GM21723 (cell line): ENCODE results near the gene ATAD5.
"Not testable (repeated sequence)": the region's sequence is repeated elsewhere in the genome, so short reads cannot be mapped to it uniquely, and the experiment has no call there.

ENCODE experiments used
- ATAC-seq: cut with Tn5 transposase; IDR thresholded peaks from one replicate; pipeline ENCODE4 v1.9.1; 2021; ENCODE audit warnings: mild to moderate bottlenecking, moderate library complexity; ENCODE audit not compliant: unreplicated experiment

Gene ATAD5

DNA sequence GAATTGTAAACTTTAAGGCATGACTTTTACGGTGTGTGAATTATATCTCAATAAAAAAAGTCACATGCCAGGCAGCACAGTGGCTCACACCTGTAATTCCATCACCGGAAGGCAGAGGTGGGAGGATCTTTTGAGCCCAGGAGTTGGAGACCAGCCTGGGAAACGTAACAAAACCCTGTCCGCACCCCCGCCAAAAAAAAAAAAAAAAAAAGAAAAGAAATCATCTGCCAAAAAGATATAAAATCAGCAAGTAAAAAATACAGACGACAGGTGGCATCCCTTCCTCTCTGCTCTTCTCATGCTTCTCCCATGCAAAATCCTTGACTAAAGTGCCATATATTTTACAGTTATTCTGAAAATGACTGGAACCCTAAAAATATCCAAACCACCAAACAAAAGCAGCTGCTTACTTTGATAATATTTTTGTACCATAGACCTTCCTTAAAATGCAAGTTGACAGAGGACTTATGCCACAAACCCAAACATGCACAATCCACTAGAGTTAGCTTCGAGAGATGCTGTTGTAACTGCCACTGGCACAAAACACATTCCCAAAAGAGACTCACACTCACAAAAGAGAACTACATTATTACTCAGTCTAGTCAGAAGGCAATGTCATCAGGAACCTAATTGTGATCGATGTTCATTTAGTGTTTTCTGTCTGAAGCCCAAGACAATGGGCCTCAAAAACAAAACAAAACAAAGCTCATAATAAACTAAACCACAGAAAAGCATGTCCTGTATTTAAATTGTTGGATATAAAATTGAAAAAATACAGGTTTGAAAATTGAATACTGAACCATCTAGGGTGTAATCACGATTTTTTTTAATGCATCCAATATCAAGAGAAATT, 9.7 kb upstream of the ATAD5 start:
- no peak for ATAC-seq

DNA sequence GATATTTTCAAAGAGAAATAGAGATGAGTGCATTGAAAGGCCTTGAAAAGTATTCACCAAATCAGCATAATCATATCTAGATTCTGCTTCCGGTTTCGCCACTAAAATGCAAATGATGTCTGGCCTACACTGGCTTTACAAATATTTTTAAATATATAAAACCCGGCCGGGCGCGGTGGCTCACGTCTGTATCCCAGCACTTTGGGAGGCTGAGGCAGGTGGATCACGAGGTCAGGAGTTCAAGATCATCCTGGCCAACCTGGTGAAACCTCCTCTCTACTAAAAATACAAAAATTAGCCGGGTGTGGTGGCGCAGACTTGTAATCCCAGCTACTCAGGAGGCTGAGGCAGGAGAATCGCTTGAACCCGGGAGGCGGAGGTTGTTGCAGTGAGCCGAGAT, 8.8 kb upstream of the ATAD5 start:
- not testable (repeated sequence) for ATAC-seq

DNA sequence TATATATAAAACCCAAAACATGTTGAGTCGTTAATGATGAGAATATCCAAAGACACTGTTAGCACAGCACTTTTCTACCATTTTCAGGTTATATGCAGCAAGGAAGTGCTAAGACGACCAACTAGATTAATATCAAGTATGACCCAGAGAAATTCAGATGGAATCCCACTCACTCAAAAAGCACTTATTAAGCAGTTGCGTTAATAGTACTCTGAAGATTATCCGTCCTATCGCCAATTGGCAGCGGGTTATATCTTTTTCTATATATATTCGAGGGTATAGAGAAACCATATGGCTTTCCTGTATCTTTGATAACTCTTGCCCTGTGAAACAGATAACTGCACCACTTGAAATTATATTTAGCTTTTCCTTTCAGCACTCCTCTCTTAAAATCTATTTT, 8.3 kb upstream of the ATAD5 start:
- no peak for ATAC-seq

DNA sequence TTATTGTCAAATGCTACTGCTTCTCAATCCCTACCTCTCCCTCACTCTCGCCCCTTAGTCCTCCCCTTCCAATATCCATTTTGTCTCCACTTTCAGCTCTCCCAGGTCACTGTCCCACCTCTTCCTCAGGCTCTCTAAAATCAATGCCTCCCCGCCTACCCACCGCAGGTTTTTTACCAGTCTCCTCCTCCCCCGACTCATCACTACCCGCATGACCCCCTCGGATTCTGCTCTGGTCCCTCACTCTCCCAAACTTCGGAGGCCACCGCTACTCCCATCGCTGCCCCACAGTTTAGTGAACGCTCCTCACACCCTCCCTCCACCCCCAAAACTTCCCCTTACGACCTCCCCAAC, 7.8 kb upstream of the ATAD5 start:
- no peak for ATAC-seq

DNA sequence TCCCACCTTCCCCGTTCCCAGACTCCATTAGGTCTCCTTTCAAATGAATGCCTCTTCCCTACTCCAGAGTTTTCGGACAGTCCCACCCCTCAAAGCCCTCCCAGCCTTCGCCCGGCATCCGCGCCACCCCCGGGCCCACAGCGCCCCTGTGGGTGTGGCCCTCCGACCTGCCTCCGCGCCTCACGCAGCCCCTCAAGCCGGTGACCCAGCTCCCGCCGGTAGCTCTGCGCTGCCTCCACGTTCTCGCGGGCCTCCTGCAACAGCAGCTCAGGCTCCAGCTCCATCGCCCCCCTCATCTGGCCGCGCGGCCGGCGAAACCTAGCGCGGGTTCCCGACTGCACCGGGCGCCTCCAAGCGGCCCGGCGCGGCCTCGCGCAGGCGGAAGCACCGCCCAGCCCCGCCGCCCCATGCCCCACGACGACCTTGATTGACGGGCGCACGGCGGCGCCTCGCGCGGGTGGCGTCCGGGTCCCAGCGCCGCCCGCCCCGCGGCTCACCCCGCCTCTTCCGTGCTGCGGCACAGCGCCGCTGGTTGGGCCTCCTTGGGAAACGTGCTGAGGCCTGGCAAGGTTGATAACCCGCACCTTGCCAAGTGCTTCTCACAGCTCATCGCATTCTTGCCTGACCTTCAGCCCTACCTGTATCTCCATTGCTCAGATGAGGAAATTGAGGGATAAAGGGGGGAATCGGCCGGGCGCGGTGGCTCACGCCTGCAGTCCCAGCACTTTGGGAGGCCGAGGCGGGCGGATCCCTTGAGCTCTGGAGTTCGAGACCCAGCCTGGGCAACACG, 7.2 kb upstream of the ATAD5 start, which contains the start of gene CRLF3:
Gene CRLF3 (minus strand): TSS at position 337 of the 790 bp plus-strand sequence. CDS start 41 bp downstream, at position 296.
- peak; percentile 80 for ATAC-seq

DNA sequence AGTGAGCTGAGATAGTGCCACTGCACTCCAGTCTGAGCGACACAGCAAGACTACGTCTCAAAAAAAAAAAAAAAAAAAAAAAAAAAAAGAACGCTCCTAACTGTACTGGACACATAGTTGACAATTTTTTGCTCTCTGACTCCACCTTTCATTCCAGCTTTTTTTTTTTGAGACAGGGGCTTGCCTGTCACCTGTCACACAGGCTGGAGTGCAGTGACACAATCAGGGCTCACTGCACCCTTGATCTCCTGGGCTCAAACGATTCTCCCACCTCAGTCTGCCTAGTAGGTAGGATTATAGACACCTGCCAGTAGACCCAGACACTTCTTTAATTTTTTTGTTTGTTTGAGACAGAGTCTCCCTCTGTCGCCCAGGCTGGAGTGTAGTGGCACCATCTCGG, 4.7 kb upstream of the ATAD5 start:
- ATAC-seq = no peak

DNA sequence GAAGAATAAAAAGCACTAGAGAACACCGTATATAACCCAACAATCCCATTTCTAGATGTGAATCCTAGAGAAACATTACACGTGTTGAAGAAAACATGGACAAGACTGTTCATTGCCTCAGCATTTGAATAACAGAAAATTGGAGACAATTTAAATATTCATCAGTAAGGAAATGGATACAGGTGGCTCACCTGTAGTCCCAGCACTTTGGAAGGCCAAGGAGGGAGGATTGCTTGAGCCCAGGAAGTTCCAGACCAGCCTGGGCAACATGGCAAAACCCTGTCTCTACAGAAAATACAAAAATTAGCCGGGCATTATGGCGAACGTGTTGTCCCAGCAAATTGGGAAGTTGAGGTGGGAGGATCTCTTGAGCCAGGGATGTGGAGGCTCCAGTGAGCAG, 2.7 kb upstream of the ATAD5 start:
- ATAC-seq = no peak

DNA sequence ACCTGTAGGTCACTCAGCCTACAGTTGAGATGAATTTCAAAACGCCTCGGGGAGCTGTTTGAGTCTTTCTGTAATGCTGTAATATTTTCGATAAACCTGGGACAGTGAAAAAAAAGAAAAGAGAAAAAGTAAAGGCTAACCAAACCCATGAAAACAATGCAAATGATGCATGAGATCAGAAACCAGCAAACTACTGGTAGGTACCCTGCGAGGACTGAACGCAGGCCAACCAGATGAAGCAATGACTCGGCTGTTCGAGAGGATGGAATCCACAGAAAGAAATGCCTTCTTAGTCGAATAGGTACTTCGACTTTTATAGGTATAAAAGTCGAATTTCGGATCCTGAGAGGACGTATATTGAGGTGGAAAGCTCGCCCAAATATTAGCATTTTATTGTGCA, 509 bp upstream of the ATAD5 start:
- ATAC-seq = no peak

DNA sequence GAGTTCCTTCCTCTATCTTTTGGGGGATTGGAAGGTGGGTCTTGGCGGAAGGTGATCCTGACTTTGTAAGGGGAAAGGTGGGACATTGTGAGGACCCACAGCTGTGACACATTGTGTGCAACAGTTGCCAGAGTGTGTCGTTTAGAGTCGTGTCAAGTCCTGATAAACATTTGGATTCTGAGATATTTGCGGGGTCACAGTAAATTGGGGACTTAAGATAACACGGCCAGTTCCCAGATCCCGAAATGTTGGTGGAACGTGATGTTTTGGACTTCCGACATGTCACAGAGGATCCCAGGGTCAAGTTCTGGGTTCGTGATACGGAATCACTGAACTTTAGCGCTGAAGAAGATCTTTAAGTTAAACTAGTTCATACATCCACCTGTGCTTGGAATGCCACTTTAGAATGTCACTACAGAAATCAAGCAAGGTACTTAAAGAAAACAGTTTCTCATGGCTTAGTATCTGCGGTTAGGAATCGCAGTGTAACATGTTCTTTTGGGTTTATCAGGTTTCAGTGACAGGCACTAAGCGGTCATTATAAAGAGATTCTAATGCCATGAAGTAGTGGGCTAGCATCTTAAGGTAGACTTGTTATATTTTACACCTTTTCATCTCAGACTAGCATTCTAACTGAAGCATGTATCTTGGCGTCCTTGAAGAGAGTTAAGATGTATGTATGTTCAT, 815 bp downstream of the ATAD5 start:
- ATAC-seq = no peak

DNA sequence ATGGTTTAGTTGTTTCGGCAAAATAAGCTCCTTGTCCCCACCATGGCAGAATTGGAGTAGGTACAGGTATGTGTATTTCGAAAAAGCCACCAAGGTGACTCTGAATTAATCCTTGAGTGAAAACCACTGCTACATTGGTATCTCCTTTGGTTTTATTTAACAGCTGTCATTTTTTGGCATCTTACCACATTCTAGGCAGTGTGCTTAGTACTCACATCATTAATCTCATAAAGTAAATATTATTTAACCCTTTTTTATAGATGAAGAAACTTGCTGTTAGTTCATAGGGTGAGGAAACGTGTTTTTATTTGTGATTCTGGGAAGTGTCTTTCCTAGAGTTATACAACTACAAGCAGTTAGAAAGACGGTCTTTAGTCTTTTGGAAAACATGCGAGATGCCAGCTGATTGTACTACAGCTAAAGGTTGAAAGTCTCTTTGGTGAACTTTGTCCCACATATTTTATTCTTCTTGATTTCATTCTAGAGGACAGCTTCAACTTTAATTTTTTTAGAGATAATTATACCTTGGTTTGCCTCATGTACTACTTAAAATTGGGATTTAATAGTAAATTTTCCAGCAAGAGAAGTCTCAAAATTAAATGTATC, 6.5 kb downstream of the ATAD5 start:
- no peak for ATAC-seq

DNA sequence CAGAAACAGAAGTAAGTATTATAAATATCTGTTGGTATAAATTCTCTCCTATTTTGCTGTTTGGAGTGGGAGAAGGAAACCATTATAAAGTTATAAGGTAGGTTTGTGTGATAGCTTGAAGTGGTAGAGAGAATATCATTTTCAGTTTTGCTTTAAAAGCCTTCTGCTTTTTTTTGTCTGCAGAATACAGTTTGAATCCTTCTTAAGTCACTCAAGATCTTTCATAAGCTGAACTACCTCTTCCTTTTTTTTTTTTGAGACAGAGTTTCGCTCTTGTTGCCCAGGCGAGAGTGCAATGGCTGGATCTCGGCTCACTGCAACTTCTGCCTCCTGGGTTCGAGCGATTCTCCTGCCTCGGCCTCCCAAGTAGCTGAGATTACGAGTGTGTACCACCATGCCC, 9.0 kb downstream of the ATAD5 start:
- ATAC-seq = no peak

DNA sequence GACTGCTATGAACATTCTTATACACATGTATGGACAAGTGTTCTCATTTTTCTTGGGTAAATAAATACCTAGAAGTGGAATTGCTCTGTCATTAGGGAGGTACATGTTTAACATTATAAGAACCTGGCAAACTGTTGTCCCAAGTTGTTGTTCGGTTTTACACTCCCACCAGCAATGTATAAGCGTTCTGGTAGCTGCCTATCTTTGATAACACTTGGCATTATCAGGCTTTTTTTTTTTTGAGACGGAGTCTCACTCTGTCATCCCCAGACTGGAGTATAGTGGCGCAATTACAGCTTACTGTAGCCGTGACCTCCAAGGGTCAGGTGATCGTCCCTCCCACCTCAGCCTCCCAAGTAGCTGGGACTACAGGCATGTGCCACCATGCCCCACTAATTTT, 16.3 kb downstream of the ATAD5 start:
- no peak for ATAC-seq

DNA sequence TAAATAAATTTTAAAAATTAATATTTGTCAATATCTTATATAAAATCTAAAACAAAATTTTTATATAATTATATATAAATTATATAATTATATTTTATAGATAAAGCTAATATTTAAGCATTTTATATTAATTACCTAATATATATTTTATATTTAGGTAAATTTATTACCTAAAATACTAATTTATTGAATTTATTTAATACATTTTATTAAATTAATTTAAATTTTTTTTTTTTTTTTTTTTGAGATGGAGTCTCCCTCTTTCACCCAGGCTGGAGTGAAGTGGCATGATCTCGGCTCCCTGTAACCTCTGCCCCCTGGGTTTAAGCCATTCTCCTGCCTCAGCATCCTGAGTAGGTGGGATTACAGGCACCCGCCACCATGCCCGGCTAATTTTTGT, 22.4 kb downstream of the ATAD5 start:
- no peak for ATAC-seq

DNA sequence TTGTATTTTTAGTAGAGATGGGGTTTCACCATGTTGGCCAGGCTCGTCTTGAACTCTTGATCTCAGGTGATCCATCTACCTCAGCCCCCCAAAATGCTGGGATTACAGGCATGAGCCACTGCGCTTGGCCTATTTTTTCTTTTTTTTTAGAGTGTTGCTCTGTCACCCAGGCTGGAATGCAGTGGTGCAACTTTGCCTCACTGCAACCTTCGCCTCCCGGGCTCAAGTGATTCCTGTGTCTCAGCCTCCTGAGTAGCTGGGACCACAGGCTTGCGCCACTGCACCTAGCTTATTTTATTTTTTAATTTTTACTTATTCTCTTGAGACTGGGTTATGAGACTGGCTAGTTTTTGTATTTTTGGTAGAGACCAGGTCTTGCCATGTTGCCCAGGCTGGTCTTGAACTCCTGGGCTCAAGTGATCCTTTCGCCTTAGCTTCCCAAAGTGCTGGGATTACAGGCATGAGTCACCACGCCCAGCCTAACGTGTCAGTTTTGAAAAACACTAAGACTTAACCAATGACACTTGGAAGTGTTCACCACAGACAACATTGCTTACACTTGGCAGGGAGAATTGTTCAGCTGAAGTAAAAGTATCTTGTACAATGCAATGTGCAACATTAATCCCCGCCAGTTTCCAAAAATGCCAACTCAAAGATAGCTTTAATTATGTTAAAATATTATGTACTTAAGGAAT, 26.9 kb downstream of the ATAD5 start:
- ATAC-seq = no peak

DNA sequence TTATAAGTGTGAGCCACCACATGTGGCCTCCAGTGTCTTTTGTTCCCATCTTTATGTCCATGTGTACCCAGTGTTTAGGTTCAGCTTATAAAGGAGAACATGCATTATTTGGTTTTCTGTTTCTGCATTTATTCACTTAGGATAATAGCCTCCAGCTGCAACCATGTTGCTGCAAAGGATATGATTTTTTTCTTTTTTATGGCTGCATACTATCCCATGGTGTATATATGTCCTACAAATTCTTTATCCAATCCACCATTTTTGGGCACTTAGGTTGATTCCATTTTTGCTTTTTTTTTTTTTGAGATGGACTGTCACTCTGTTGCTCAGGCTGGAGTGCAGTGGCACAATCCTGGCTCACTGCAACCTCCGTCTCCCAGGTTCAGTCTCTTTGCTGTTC, 32.9 kb downstream of the ATAD5 start:
- ATAC-seq = no peak

DNA sequence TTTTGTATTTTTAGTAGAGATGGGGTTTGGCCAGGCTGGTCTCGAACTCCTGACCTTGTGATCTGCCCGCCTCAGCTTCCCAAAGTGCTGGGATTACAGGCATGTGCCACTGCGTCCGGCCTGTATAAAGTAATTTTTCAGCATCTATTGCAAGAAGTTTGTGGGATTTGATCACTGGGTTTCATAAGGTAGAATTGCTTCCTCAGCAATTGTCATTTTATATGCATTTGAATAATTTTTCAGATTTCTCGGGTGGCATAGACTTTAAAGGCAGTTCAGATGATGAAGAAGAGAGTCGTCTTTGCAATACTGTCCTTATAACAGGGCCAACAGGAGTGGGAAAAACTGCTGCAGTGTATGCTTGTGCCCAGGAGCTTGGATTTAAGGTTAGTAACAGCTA, 37.2 kb downstream of the ATAD5 start:
- ATAC-seq = no peak

DNA sequence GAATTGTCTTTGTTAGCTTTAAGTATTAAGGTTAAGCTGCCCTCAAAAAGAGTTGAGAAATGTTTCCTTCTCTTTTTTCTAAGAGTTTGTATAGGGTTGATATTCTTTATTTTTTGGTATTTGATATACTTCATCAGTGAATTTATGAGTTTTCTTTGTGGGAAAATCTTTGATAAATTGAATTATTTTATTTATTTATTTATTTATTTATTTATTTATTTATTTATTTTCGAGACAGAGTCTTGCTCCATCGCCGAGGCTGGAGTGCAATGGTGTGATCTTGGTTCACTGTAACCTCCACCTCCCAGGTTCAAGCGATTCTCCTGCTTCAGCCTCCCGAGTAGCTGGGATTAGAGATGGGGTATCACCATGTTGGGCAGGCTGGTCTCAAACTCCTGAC, 54.4 kb downstream of the ATAD5 start:
- no peak for ATAC-seq

DNA sequence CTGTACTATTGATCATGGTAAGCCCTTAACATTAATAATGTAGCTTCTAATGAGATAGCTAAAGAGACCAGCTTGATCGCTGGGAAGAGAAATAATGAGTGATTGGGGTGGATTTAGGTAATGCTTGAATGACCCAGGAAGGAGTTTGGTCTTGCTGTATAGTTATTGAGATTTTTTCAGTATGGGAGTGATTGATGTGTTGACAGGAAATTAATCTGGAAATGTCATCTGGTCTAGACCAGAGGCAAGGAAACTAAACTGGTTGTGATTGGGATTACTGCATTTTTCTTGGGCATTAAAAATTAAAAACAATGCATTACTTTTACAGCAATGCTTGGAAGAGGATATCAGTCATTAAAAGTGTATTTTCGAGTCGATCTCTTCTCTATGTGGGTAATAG, 62.5 kb downstream of the ATAD5 start:
- no peak for ATAC-seq

DNA sequence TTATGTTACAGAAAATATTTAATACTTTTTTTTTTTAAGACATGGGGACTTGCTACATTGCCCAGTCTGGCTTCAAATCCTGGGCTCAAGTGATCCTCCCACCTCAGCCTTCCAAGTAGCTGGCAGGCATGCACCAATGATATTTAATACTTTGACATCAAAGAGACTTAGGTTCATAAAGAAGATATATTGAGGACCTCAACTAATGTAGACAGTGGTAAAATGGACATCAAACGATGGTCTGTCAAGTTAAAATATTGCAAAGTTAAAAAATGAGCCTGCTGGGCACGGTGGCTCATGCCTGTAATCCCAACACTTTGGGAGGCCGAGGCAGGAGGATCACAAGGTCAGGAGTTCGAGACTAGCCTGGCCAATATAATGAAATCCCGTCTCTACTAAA, 65.5 kb downstream of the ATAD5 start:
- ATAC-seq = no peak

DNA sequence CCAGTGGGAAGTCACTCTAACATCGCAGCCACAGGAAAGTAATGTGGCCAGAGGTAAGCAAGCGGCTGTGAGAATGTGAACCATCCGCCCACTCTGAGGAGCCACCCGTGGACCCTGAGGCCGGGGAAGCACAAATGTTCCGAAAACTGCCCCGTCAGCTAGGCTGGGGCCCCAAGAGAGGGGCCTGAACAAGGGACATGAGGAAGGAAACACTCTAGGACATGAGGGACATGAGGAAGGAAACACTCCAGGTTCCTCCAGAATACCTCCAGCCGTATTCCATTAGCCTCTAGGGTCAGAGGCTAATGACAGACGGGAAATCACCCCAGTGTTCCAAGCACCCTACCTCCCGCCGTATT, 74.0 kb downstream of the ATAD5 start:
- ATAC-seq = peak; percentile 23
